HCT116 (cell line): ENCODE results near the gene GDF2. TPM values are rescaled to one million over a fixed set of nuclear protein-coding genes. Genes with fewer than 3 reads are reported as not detected.

Experiments used
- ATAC-seq: fragments of 200-7000 bp; cut with Tn5 transposase; 2 replicates; pipeline ENCODE4 v1.9.1; 2020; ENCODE audit warnings: mild to moderate bottlenecking, moderate library complexity
- BruUV-seq: library from RNA; stranded (reverse); fragments of 400-500 nt; replicated peaks from 2 replicates; lab custom pipeline; 2021; lab: Mats Ljungman, UMichigan
- CTCF ChIA-PET: fragments of 300-600 bp; sonication (Branson Sonifier 250); formaldehyde crosslinking; loops from one replicate; lab custom pipeline; 2021; ENCODE audit warnings: antibody characterized with exemption; lab: Charles Lee
- POLR2A ChIA-PET: fragments of 300-600, 350-600 bp; sonication (Branson Sonifier 250); formaldehyde crosslinking; loops from one replicate; lab custom pipeline; 2021; ENCODE audit warnings: antibody characterized with exemption; lab: Charles Lee
- RAD21 ChIA-PET, 2 experiments: fragments of 300-600 bp; sonication (Branson Sonifier 250); formaldehyde crosslinking; loops; one replicate each; lab custom pipeline; 2023; ENCODE audit warnings: low total read pairs in 2 of 2; ENCODE audit not compliant: uncharacterized antibody in 2 of 2, unreplicated experiment in 2 of 2, low non-redundant PET in 1 of 2; lab: Charles Lee
- DNase-seq: peaks from one replicate; pipeline ENCODE4 v3.0.0-alpha.2; 2010; ENCODE audit warnings: low read depth, low spot score
- H2AFZ ChIP-seq: fragments of 200-600 bp; shearing (Covaris generic), sonication (generic); 2 replicates; pipeline ENCODE4 v1.6.1; 2017; ENCODE audit warnings: low read depth, mixed run types, mixed read lengths, antibody characterized with exemption, low read length; ENCODE audit not compliant: poor library complexity, severe bottlenecking
- H3K27ac ChIP-seq: 2 replicates; pipeline ENCODE4 v1.5.1; 2012; ENCODE audit warnings: low read depth, low read length
- H3K27me3 ChIP-seq: fragments of 200-600 bp; sonication (generic); 2 replicates; pipeline ENCODE4 v1.6.1; 2016; ENCODE audit warnings: mixed run types, low read length, mixed read lengths; ENCODE audit not compliant: insufficient read depth
- H3K36me3 ChIP-seq, 2 experiments: fragments of 200-500 bp in 1 of 2; fragments of 200-600 bp in 1 of 2; sonication (Bioruptor generic) in 1 of 2; sonication (generic) in 1 of 2; 2 replicates each; pipeline versions ENCODE4 v1.5.1 to v1.6.1; 2014 to 2016; ENCODE audit warnings: low read length in 2 of 2, inconsistent platforms in 1 of 2, mixed read lengths in 1 of 2, mixed run types in 1 of 2; ENCODE audit not compliant: insufficient read depth in 2 of 2, control insufficient read depth in 1 of 2
- H3K4me1 ChIP-seq, 2 experiments: fragments of 200-600 bp in 1 of 2; sonication (generic) in 1 of 2; 2 replicates each; pipeline versions ENCODE4 v1.5.1 to v1.6.1; 2012 to 2017; ENCODE audit warnings: low read length in 2 of 2, inconsistent platforms in 1 of 2, mild to moderate bottlenecking in 1 of 2, mixed read lengths in 1 of 2, mixed run types in 1 of 2, moderate library complexity in 1 of 2; ENCODE audit not compliant: insufficient read depth in 2 of 2, control insufficient read depth in 1 of 2
- H3K4me2 ChIP-seq: fragments of 200-600 bp; sonication (generic); 2 replicates; pipeline ENCODE4 v1.6.1; 2017; ENCODE audit warnings: mixed run types, low read length, mixed read lengths
- H3K4me3 ChIP-seq, 2 experiments: fragments of 200-600 bp in 1 of 2; sonication (generic) in 1 of 2; replicated peaks in 1 of 2; 2 replicates each; pipeline ENCODE4 v1.5.1; 2011 to 2016; ENCODE audit warnings: low read length in 2 of 2, control low read depth in 1 of 2, low read depth in 1 of 2, mild to moderate bottlenecking in 1 of 2, mixed read lengths in 1 of 2, mixed run types in 1 of 2
- H3K79me2 ChIP-seq: fragments of 200-600 bp; sonication (generic); 2 replicates; pipeline ENCODE4 v1.6.1; 2017; ENCODE audit warnings: mild to moderate bottlenecking, mixed run types, low read length, moderate library complexity, mixed read lengths; ENCODE audit not compliant: insufficient read depth
- H3K9ac ChIP-seq: fragments of 200-600 bp; sonication (generic); 2 replicates; pipeline ENCODE4 v1.6.1; 2016; ENCODE audit warnings: low read length, mixed read lengths
- H3K9me2 ChIP-seq: fragments of 200-600 bp; sonication (generic), shearing (Covaris generic); 2 replicates; pipeline ENCODE4 v1.6.1; 2017; ENCODE audit warnings: mixed run types, mild to moderate bottlenecking, moderate library complexity; ENCODE audit not compliant: insufficient read depth
- H3K9me3 ChIP-seq, 2 experiments: fragments of 200-500 bp in 1 of 2; fragments of 200-600 bp in 1 of 2; sonication (Bioruptor generic) in 1 of 2; sonication (generic) in 1 of 2; 2 replicates each; pipeline ENCODE4 v1.6.1; 2014 to 2017; ENCODE audit warnings: low read length in 2 of 2, mixed read lengths in 2 of 2, inconsistent platforms in 1 of 2, low read depth in 1 of 2, mild to moderate bottlenecking in 1 of 2, mixed run types in 1 of 2, moderate library complexity in 1 of 2; ENCODE audit not compliant: control insufficient read depth in 1 of 2, insufficient read depth in 1 of 2
- H4K20me1 ChIP-seq: fragments of 200-600 bp; sonication (generic), shearing (Covaris generic); 2 replicates; pipeline ENCODE4 v1.6.1; 2017; ENCODE audit warnings: mixed run types, mild to moderate bottlenecking, moderate library complexity; ENCODE audit not compliant: insufficient read depth
- CEBPB ChIP-seq: IDR thresholded peaks from 2 replicates; pipeline ENCODE4 v1.6.1; 2012; ENCODE audit warnings: low read depth
- ELF1 ChIP-seq: IDR thresholded peaks from 2 replicates; pipeline ENCODE4 v1.6.1; 2012; ENCODE audit warnings: low read depth, borderline replicate concordance
- FOSL1 ChIP-seq: IDR thresholded peaks from 2 replicates; pipeline ENCODE4 v1.6.1; 2012; ENCODE audit warnings: low read depth
- POLR2A ChIP-seq: IDR thresholded peaks from 2 replicates; pipeline ENCODE4 v1.7.0; 2011; ENCODE audit warnings: borderline replicate concordance; ENCODE audit not compliant: insufficient read depth, insufficient read length; ENCODE audit errors: extremely low read depth
- POLR2AphosphoS5 ChIP-seq: IDR thresholded peaks from 2 replicates; pipeline ENCODE4 v1.6.1; 2011; ENCODE audit warnings: mild to moderate bottlenecking, low read depth, low read length, moderate library complexity
- RAD21 ChIP-seq: IDR thresholded peaks from 2 replicates; pipeline ENCODE4 v1.6.1; 2012; ENCODE audit warnings: low read depth, mild to moderate bottlenecking
- SIN3A ChIP-seq: IDR thresholded peaks from 2 replicates; pipeline ENCODE4 v1.6.1; 2012; ENCODE audit warnings: low read depth
- TCF7L2 ChIP-seq: IDR thresholded peaks from 2 replicates; pipeline ENCODE4 v1.7.0; 2011; ENCODE audit warnings: borderline replicate concordance, inconsistent platforms; ENCODE audit not compliant: insufficient read depth, insufficient read length; ENCODE audit errors: extremely low read depth
- intact Hi-C: fragments of 100-400 bp; cut with micrococcal nuclease; formaldehyde crosslinking; loops from 2 replicates; pipeline ENCODE4 v1.10.0; 2022
- total RNA-seq: library from RNA; stranded (reverse); gene quantifications from one replicate; pipeline ENCODE4 v1.2.1, GENCODE V29; 2021; ENCODE audit not compliant: unreplicated experiment
- TF ChIP-seq, protein P1 (sequence below): IDR thresholded peaks from 2 replicates; pipeline ENCODE4 v1.6.1; 2012; ENCODE audit warnings: low read depth
- TF ChIP-seq, protein P2 (sequence below): IDR thresholded peaks from 2 replicates; pipeline ENCODE4 v1.6.1; 2011; ENCODE audit warnings: mild to moderate bottlenecking, low read length, moderate library complexity; ENCODE audit not compliant: insufficient replicate concordance; ENCODE audit errors: extremely low read depth
- TF ChIP-seq, protein P3 (sequence below): IDR thresholded peaks from 2 replicates; pipeline ENCODE4 v1.6.1; 2012

Gene GDF2
- total RNA-seq, 1 experiment from 2014 or later, result not detected

DNA sequence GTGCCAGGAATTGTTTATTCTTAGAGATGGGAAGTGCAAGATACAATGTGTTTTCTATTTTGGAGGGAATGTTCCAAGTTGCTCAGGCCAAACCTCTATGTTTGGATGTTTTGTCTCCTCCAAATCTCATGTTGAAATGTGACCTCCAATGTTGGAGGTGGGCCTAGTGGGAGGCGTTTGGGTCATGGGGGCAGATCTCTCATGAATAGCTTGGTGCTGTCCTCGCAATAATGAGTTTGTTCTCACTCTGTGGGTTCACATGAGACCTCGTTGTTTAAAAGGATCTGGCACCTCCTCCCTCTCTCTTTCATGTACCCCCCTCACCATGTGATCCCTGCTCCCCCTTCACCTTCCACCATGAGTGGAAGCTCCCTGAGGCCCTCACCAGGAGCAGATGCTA is 30.6 kb upstream of the GDF2 start:
- CTCF ChIA-PET, result interaction anchor here (1.1 kb wide), 1 partner anchor 244 kb away, joined by 5 read pairs; no protein-coding TSS in a partner anchor
- H3K9me2 ChIP-seq, result no peaks in the 10 kb centered on the region
- H3K79me2 ChIP-seq, result no peaks in the 10 kb centered on the region
- no peak overlapping the region for H3K27ac ChIP-seq
- POLR2A ChIA-PET, result no interaction called here
- H4K20me1 ChIP-seq, result no peaks in the 10 kb centered on the region
- H3K4me1 ChIP-seq, result no peaks in the 10 kb centered on the region
- H3K4me3 ChIP-seq, result no peak overlapping the region
- TF ChIP-seq FOSL1, result no peak
- TF ChIP-seq TCF7L2, result no peak
- no peak for TF ChIP-seq POLR2AphosphoS5
- TF ChIP-seq, protein P1, sequence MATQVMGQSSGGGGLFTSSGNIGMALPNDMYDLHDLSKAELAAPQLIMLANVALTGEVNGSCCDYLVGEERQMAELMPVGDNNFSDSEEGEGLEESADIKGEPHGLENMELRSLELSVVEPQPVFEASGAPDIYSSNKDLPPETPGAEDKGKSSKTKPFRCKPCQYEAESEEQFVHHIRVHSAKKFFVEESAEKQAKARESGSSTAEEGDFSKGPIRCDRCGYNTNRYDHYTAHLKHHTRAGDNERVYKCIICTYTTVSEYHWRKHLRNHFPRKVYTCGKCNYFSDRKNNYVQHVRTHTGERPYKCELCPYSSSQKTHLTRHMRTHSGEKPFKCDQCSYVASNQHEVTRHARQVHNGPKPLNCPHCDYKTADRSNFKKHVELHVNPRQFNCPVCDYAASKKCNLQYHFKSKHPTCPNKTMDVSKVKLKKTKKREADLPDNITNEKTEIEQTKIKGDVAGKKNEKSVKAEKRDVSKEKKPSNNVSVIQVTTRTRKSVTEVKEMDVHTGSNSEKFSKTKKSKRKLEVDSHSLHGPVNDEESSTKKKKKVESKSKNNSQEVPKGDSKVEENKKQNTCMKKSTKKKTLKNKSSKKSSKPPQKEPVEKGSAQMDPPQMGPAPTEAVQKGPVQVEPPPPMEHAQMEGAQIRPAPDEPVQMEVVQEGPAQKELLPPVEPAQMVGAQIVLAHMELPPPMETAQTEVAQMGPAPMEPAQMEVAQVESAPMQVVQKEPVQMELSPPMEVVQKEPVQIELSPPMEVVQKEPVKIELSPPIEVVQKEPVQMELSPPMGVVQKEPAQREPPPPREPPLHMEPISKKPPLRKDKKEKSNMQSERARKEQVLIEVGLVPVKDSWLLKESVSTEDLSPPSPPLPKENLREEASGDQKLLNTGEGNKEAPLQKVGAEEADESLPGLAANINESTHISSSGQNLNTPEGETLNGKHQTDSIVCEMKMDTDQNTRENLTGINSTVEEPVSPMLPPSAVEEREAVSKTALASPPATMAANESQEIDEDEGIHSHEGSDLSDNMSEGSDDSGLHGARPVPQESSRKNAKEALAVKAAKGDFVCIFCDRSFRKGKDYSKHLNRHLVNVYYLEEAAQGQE, result no peak
- no peak for DNase-seq
- H3K27me3 ChIP-seq, result 0 out of 2 replicates have a peak, but pooled peaks cover 1% of the 10 kb centered on the region
- no peak overlapping the region for H3K9ac ChIP-seq
- no peak overlapping the region for H2AFZ ChIP-seq
- no peak overlapping the region for H3K4me2 ChIP-seq
- no peaks in the 10 kb centered on the region for H3K9me3 ChIP-seq
- ATAC-seq, result no peak
- intact Hi-C loops, result no loop called here
- H3K36me3 ChIP-seq, result no peaks in the 10 kb centered on the region
- RAD21 ChIA-PET, result no interaction called here
- BruUV-seq, result no TSS peak

DNA sequence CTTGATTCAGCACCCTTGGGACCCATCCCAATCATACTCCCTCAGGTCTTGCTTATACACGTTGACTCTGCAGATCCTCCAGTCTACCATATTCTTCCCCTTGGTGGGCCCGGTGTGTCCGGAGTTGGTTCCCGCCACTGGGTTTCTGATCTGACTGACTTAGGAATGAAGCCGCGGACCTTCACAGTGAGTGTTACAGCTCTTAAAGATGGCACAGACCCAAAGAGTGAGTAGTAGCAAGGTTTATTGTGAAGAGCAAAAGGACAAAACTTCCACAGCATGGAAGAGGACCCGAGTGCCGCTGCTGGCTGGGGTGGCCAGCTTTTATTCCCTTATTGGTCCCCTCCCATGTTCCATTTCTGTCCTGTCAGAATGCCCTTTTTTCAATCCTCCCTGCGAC is 28.2 kb upstream of the GDF2 start:
- Histone ChIP-seq H4K20me1 (no peaks in the 10 kb centered on the region), H3K4me3 (no peak overlapping the region), H3K79me2 (no peaks in the 10 kb centered on the region), H3K27ac (no peak overlapping the region), H3K27me3 (0 out of 2 replicates have a peak, but pooled peaks cover 6% of the 10 kb centered on the region), H3K4me1 (no peaks in the 10 kb centered on the region), H3K36me3 (no peaks in the 10 kb centered on the region), H3K9me3 (no peaks in the 10 kb centered on the region), H3K4me2 (no peak overlapping the region), H2AFZ (no peak overlapping the region), H3K9ac (no peak overlapping the region), H3K9me2 (no peaks in the 10 kb centered on the region)
- RAD21 ChIA-PET, result no interaction called here
- CTCF ChIA-PET, result no interaction called here
- TF ChIP-seq CEBPB (no peak), ELF1 (no peak), POLR2A (no peak), RAD21 (no peak), SIN3A (no peak)
- TF ChIP-seq, protein P2, sequence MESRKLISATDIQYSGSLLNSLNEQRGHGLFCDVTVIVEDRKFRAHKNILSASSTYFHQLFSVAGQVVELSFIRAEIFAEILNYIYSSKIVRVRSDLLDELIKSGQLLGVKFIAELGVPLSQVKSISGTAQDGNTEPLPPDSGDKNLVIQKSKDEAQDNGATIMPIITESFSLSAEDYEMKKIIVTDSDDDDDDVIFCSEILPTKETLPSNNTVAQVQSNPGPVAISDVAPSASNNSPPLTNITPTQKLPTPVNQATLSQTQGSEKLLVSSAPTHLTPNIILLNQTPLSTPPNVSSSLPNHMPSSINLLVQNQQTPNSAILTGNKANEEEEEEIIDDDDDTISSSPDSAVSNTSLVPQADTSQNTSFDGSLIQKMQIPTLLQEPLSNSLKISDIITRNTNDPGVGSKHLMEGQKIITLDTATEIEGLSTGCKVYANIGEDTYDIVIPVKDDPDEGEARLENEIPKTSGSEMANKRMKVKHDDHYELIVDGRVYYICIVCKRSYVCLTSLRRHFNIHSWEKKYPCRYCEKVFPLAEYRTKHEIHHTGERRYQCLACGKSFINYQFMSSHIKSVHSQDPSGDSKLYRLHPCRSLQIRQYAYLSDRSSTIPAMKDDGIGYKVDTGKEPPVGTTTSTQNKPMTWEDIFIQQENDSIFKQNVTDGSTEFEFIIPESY, result no peak
- TF ChIP-seq, protein P3, sequence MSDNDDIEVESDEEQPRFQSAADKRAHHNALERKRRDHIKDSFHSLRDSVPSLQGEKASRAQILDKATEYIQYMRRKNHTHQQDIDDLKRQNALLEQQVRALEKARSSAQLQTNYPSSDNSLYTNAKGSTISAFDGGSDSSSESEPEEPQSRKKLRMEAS, result no peak
- intact Hi-C loops, result no loop called here
- POLR2A ChIA-PET, result no interaction called here
- ATAC-seq, result no peak
- no peak for DNase-seq
- BruUV-seq, result no TSS peak
